B cell (primary cell): ENCODE measurements around the gene ETFDH. TPM values are rescaled to one million over a fixed set of nuclear protein-coding genes. Genes with fewer than 3 reads are reported as not detected.
"Not testable (repeated sequence)": the region's sequence is repeated elsewhere in the genome, so short reads cannot be mapped to it uniquely, and the experiment has no call there.

Experiments used
- ATAC-seq: fragments of 200-7000 bp; cut with Tn5 transposase; one replicate; pipeline ENCODE4 v1.10.0; 2021; ENCODE audit warnings: low read depth, mild to moderate bottlenecking, moderate number of reproducible peaks, moderate library complexity
- CTCF ChIA-PET: fragments of 350-600 bp; sonication (Branson Sonifier 250); formaldehyde crosslinking; loops from one replicate; lab custom pipeline; 2021; ENCODE audit warnings: antibody characterized with exemption, inconsistent platforms; lab: Charles Lee
- POLR2A ChIA-PET: fragments of 350-600 bp; sonication (Branson Sonifier 250); formaldehyde crosslinking; loops from one replicate; lab custom pipeline; 2021; ENCODE audit warnings: antibody characterized with exemption; lab: Charles Lee
- DNase-seq: peaks from one replicate; pipeline ENCODE4 v3.0.0; 2013
- H2AFZ ChIP-seq: 2 replicates; pipeline ENCODE4 v1.6.1; 2012; ENCODE audit warnings: mild to moderate bottlenecking, low read depth, low read length; ENCODE audit not compliant: insufficient read depth, poor library complexity, severe bottlenecking
- H3K27ac ChIP-seq, 2 donors: 1 replicate in 1 of 2; 2 replicates in 1 of 2; pipeline ENCODE4 v1.5.1; 2012 to 2013; ENCODE audit warnings: low read length in 2 of 2, mild to moderate bottlenecking in 2 of 2, moderate library complexity in 1 of 2
- H3K27me3 ChIP-seq, 4 experiments: fragments of 200-600 bp in 1 of 4; sonication (generic) in 1 of 4; replicated peaks in 1 of 4; 1 replicate in 2 of 4; 2 replicates in 2 of 4; pipeline versions ENCODE4 v1.6.1 to v1.7.0; 2013 to 2016; ENCODE audit warnings: low read length in 3 of 4, mild to moderate bottlenecking in 2 of 4, mixed read lengths in 1 of 4, moderate library complexity in 1 of 4; ENCODE audit not compliant: insufficient read depth in 4 of 4, control insufficient read depth in 3 of 4; ENCODE audit errors: control extremely low read depth in 1 of 4
- H3K36me3 ChIP-seq, 2 experiments: replicated peaks in 1 of 2; 1 replicate in 1 of 2; 2 replicates in 1 of 2; pipeline versions ENCODE4 v1.6.1 to v1.7.1; 2013; ENCODE audit warnings: low read length in 1 of 2; ENCODE audit not compliant: insufficient read depth in 2 of 2, control insufficient read depth in 1 of 2; ENCODE audit errors: control extremely low read depth in 1 of 2, extremely low read depth in 1 of 2
- H3K4me1 ChIP-seq, 2 donors: fragments of 200-600 bp in 1 of 2; sonication (generic) in 1 of 2; 1 replicate in 1 of 2; 2 replicates in 1 of 2; pipeline versions ENCODE4 v1.5.1 to v1.6.1; 2013 to 2017; ENCODE audit warnings: low read length in 2 of 2; ENCODE audit not compliant: control insufficient read depth in 2 of 2, insufficient read depth in 2 of 2
- H3K4me2 ChIP-seq: replicated peaks from 2 replicates; pipeline ENCODE3; 2012; ENCODE audit warnings: mild to moderate bottlenecking, low read depth, low read length; ENCODE audit not compliant: poor library complexity, severe bottlenecking
- H3K4me3 ChIP-seq, 5 experiments: fragments of 200-600 bp in 1 of 5; sonication (generic) in 1 of 5; 1 replicate in 3 of 5; 2 replicates in 2 of 5; pipeline versions ENCODE4 v1.5.1 to v1.7.0; 2011 to 2016; ENCODE audit warnings: low read length in 4 of 5, mild to moderate bottlenecking in 4 of 5, low read depth in 2 of 5, control low read depth in 1 of 5, moderate library complexity in 1 of 5; ENCODE audit not compliant: insufficient read depth in 1 of 5; ENCODE audit errors: control extremely low read depth in 1 of 5, extremely low read depth in 1 of 5
- H3K79me2 ChIP-seq: fragments of 200-600 bp; sonication (generic); one replicate; pipeline ENCODE4 v1.6.0; 2016; ENCODE audit warnings: low read length; ENCODE audit not compliant: control insufficient read depth, insufficient read depth
- H3K9ac ChIP-seq: fragments of 200-600 bp; sonication (generic); 2 replicates; pipeline ENCODE4 v1.6.1; 2017; ENCODE audit warnings: mild to moderate bottlenecking, low read length, moderate library complexity
- H3K9me3 ChIP-seq, 3 donors: one replicate each; pipeline versions ENCODE4 v1.6.1 to v1.7.1; 2013; ENCODE audit warnings: low read length in 2 of 3; ENCODE audit not compliant: control insufficient read depth in 2 of 3, insufficient read depth in 1 of 3; ENCODE audit errors: control extremely low read depth in 1 of 3
- H4K20me1 ChIP-seq: 2 replicates; pipeline ENCODE4 v1.6.0; 2012; ENCODE audit warnings: mild to moderate bottlenecking, low read length; ENCODE audit not compliant: insufficient read depth, control insufficient read depth, poor library complexity, severe bottlenecking
- H3K27ac Mint-ChIP-seq: one replicate; pipeline ENCODE4 v1.8.0; 2021; ENCODE audit warnings: mixed read lengths
- H3K27me3 Mint-ChIP-seq: one replicate; pipeline ENCODE4 v1.8.0; 2021; ENCODE audit warnings: mixed read lengths
- H3K4me1 Mint-ChIP-seq: one replicate; pipeline ENCODE4 v1.8.0; 2021; ENCODE audit warnings: mixed read lengths
- H3K4me3 Mint-ChIP-seq: one replicate; pipeline ENCODE4 v1.8.0; 2021; ENCODE audit warnings: mixed read lengths
- H3K9me3 Mint-ChIP-seq: one replicate; pipeline ENCODE4 v1.8.0; 2022; ENCODE audit warnings: mixed read lengths; ENCODE audit not compliant: insufficient read depth
- EZH2 ChIP-seq: IDR thresholded peaks from 2 replicates; pipeline ENCODE4 v1.6.1; 2012; ENCODE audit warnings: borderline replicate concordance, low read depth, mild to moderate bottlenecking, moderate library complexity, low read length; ENCODE audit not compliant: insufficient read depth, poor library complexity, severe bottlenecking
- WGBS: methylation state at CpG from one replicate; pipeline ENCODE4 v1.1.5; 2013; ENCODE audit warnings: missing lambda C conversion rate; ENCODE audit not compliant: insufficient coverage; 5-methylcytosine and 5-hydroxymethylcytosine counted together
- intact Hi-C: fragments of 100-400 bp; cut with micrococcal nuclease; formaldehyde crosslinking; loops from one replicate; pipeline ENCODE4 v1.10.0; 2022
- polyA plus RNA-seq: library from polyadenylated mRNA; depleted of rRNA; stranded (reverse); fragments of >200 nt; gene quantifications from 2 replicates; pipeline ENCODE4 v1.2.3, GENCODE V29; 2012
- total RNA-seq, 2 donors: library from RNA; stranded (reverse); fragments of 120-200 nt in 1 of 2; gene quantifications; 1 replicate in 1 of 2; 2 replicates in 1 of 2; pipeline versions ENCODE4 v1.2.3 to v1.2.4, GENCODE V29; 2013 to 2022
- TF ChIP-seq, protein P1 (sequence below): fragments of 200-600 bp; IDR thresholded peaks from one replicate; pipeline ENCODE4 v1.8.0; 2022; ENCODE audit warnings: antibody characterized with exemption, mild to moderate bottlenecking

Gene ETFDH
- total and polyA plus RNA-seq, 2 donors (not counting 1 experiment from before 2014, with no cell fraction given): 7.8 to 10.8 TPM

DNA sequence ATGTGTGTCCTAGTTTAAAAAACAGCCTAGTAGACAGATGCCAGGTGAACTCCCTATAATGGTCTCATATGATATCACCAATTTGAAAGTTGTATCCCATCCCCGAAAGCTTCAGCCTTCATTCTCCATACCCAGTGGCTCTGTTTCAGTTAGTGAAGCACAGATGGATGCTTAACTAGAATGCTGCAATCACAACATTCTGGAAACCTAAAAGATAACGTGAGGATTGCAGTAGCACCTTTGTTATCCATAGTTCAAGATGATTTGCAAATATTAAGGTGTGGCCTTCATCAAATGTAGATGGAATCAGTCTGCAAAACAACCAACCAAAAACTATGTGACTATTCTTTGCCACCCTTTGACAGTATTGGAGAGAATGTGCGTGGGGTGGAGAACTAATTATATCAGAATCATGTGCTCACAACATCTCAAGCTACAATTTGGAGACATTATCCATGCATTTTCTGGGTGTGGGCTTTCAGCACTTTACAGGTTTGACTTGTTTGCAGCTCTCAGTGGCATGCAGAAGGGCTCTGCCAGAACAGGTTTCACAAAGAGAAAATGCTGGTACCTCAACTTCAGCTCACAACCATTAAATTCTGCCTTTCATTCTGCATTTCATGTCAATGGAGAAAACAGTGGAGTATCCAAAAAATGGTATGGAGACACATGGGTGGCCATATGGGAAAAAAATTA lies 69.4 kb downstream of the ETFDH start:
- H2AFZ ChIP-seq: no peak overlapping the region
- Mint-ChIP-seq H3K27ac (no peak overlapping the region), H3K27me3 (peaks cover 18% of the 10 kb centered on the region), H3K4me3 (no peak overlapping the region), H3K4me1 (no peaks in the 10 kb centered on the region), H3K9me3 (no peaks in the 10 kb centered on the region)
- no peaks in the 10 kb centered on the region for H3K4me1 ChIP-seq
- intact Hi-C loops: no loop called here
- no peak for ATAC-seq
- CTCF ChIA-PET: no interaction called here
- no peaks in the 10 kb centered on the region for H3K36me3 ChIP-seq
- peaks cover 0 to 17% (median 4%) of the 10 kb centered on the region in 4 experiments for H3K27me3 ChIP-seq
- peaks cover 0 to 4% (median 0%) of the 10 kb centered on the region in 3 donors for H3K9me3 ChIP-seq
- POLR2A ChIA-PET: no interaction called here
- no peak overlapping the region for H3K27ac ChIP-seq
- no peak overlapping the region for H3K9ac ChIP-seq
- H3K4me2 ChIP-seq: no peak overlapping the region
- TF ChIP-seq, protein P1, sequence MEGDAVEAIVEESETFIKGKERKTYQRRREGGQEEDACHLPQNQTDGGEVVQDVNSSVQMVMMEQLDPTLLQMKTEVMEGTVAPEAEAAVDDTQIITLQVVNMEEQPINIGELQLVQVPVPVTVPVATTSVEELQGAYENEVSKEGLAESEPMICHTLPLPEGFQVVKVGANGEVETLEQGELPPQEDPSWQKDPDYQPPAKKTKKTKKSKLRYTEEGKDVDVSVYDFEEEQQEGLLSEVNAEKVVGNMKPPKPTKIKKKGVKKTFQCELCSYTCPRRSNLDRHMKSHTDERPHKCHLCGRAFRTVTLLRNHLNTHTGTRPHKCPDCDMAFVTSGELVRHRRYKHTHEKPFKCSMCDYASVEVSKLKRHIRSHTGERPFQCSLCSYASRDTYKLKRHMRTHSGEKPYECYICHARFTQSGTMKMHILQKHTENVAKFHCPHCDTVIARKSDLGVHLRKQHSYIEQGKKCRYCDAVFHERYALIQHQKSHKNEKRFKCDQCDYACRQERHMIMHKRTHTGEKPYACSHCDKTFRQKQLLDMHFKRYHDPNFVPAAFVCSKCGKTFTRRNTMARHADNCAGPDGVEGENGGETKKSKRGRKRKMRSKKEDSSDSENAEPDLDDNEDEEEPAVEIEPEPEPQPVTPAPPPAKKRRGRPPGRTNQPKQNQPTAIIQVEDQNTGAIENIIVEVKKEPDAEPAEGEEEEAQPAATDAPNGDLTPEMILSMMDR: no peak
- no peak for TF ChIP-seq EZH2
- H3K79me2 ChIP-seq: no peaks in the 10 kb centered on the region
- H4K20me1 ChIP-seq: no peaks in the 10 kb centered on the region
- 92% methylated on average over 2 of the region's 3 CpGs for WGBS
- no peak for DNase-seq
- H3K4me3 ChIP-seq: no peak overlapping the region

GRCh38 chr4:158746537-158746936 lies 74.4 kb downstream of the ETFDH start:
- H3K4me1 Mint-ChIP-seq, H3K4me3 Mint-ChIP-seq, H3K4me1 ChIP-seq, H3K9me3 Mint-ChIP-seq, POLR2A ChIA-PET, H3K27ac ChIP-seq, CTCF ChIA-PET, ATAC-seq, H3K27ac Mint-ChIP-seq, H3K4me3 ChIP-seq, H3K4me2 ChIP-seq, H2AFZ ChIP-seq, DNase-seq, H3K9ac ChIP-seq, H4K20me1 ChIP-seq, H3K36me3 ChIP-seq, H3K79me2 ChIP-seq, intact Hi-C loops: not testable (repeated sequence)
- H3K27me3 Mint-ChIP-seq: peaks cover 21% of the 10 kb centered on the region
- Histone ChIP-seq H3K27me3 (peaks cover 0 to 19% (median 6%) of the 10 kb centered on the region in 4 experiments), H3K9me3 (peaks cover 0 to 11% (median 4%) of the 10 kb centered on the region in 3 donors)
- WGBS: 98% methylated on average over 17 of the region's 31 CpGs
